HUES64 (cell line): ENCODE data around the gene POMT2.

ENCODE experiments used
- H3K27ac ChIP-seq: 2 replicates; pipeline ENCODE4 v1.7.0; 2013; ENCODE audit warnings: low read depth, low read length, inconsistent platforms
- H3K27me3 ChIP-seq: 2 replicates; pipeline ENCODE4 v1.6.1; 2013; ENCODE audit warnings: mild to moderate bottlenecking, low read length; ENCODE audit not compliant: insufficient read depth
- H3K36me3 ChIP-seq: 2 replicates; pipeline ENCODE4 v1.6.1; 2013; ENCODE audit warnings: mild to moderate bottlenecking, low read length; ENCODE audit not compliant: insufficient read depth
- H3K4me1 ChIP-seq: 2 replicates; pipeline ENCODE4 v1.6.1; 2013; ENCODE audit warnings: mild to moderate bottlenecking, low read length, moderate library complexity; ENCODE audit not compliant: insufficient read depth
- H3K4me3 ChIP-seq: 2 replicates; pipeline ENCODE4 v1.5.1; 2013; ENCODE audit warnings: mild to moderate bottlenecking, low read length, moderate library complexity
- H3K9ac ChIP-seq: 2 replicates; pipeline ENCODE4 v1.6.1; 2013; ENCODE audit warnings: mild to moderate bottlenecking, low read depth, low read length
- H3K9me3 ChIP-seq: 2 replicates; pipeline ENCODE4 v1.6.1; 2013; ENCODE audit warnings: low read depth, low read length; ENCODE audit not compliant: insufficient read depth
- WGBS: fragments of 150-250, 120-280 bp; methylation state at CpG from one replicate; pipeline ENCODE4 v1.1.7; 2013; ENCODE audit warnings: missing lambda C conversion rate; 5-methylcytosine and 5-hydroxymethylcytosine counted together

POMT2 gene

GRCh38 chr14:77267937-77268699 is 52.6 kb downstream of the POMT2 start:
- peaks cover 3% of the 10 kb centered on the region; the same call in 1 of the 2 replicates for H3K9me3 ChIP-seq
- peaks cover 4% of the 10 kb centered on the region; the same call in 1 of the 2 replicates for H3K4me1 ChIP-seq
- H3K36me3 ChIP-seq = no peaks in the 10 kb centered on the region
- H3K27me3 ChIP-seq = peaks cover 54% of the 10 kb centered on the region
- 91% methylated on average over 5 of the region's 5 CpGs for whole genome bisulfite sequencing
- no peak overlapping the region for H3K9ac ChIP-seq
- H3K4me3 ChIP-seq = no peak overlapping the region
- no peak overlapping the region for H3K27ac ChIP-seq

GRCh38 chr14:77266336-77266735 is 54.3 kb downstream of the POMT2 start:
- Histone ChIP-seq H3K27me3 (peaks cover 37% of the 10 kb centered on the region), H3K4me1 (peaks cover 2% of the 10 kb centered on the region; the same call in 1 of the 2 replicates), H3K9me3 (peaks cover 3% of the 10 kb centered on the region; the same call in 1 of the 2 replicates), H3K9ac (no peak overlapping the region), H3K36me3 (no peaks in the 10 kb centered on the region), H3K27ac (no peak overlapping the region), H3K4me3 (no peak overlapping the region)
- 92% methylated on average over 8 of the region's 8 CpGs for WGBS

- 84% methylated on average over 16 of the region's 16 CpGs for WGBS
- Histone ChIP-seq H3K4me1 (no peaks in the 10 kb centered on the region), H3K27me3 (peaks cover 31% of the 10 kb centered on the region), H3K27ac (no peak overlapping the region), H3K4me3 (no peak overlapping the region), H3K9me3 (peaks cover 3% of the 10 kb centered on the region; the same call in 1 of the 2 replicates), H3K36me3 (no peaks in the 10 kb centered on the region), H3K9ac (no peak overlapping the region)
These were observed 54.9 kb downstream of the POMT2 start for GRCh38 chr14:77265561-77266335.

GRCh38 chr14:77265187-77265515 is 55.5 kb downstream of the POMT2 start:
- whole genome bisulfite sequencing = 94% methylated on average over 2 of the region's 2 CpGs
- Histone ChIP-seq H3K4me3 (no peak overlapping the region), H3K4me1 (no peaks in the 10 kb centered on the region)

GRCh38 chr14:77264466-77265186 is 56.1 kb downstream of the POMT2 start:
- no peak overlapping the region for H3K4me3 ChIP-seq
- H3K27me3 ChIP-seq = peaks cover 20% of the 10 kb centered on the region
- no peaks in the 10 kb centered on the region for H3K36me3 ChIP-seq
- WGBS = 90% methylated on average over 16 of the region's 16 CpGs
- H3K27ac ChIP-seq = no peak overlapping the region
- H3K9ac ChIP-seq = no peak overlapping the region
- H3K4me1 ChIP-seq = no peaks in the 10 kb centered on the region
- H3K9me3 ChIP-seq = peaks cover 3% of the 10 kb centered on the region; the same call in 1 of the 2 replicates

More at GRCh38 chr14:77265187-77265515, 55.5 kb downstream of the POMT2 start:
- Histone ChIP-seq H3K27ac (no peak overlapping the region), H3K9me3 (peaks cover 3% of the 10 kb centered on the region; the same call in 1 of the 2 replicates), H3K27me3 (peaks cover 25% of the 10 kb centered on the region), H3K9ac (no peak overlapping the region), H3K36me3 (no peaks in the 10 kb centered on the region)

- Histone ChIP-seq H3K4me3 (no peak overlapping the region), H3K4me1 (no peaks in the 10 kb centered on the region), H3K9ac (no peak overlapping the region), H3K27ac (no peak overlapping the region), H3K9me3 (no peaks in the 10 kb centered on the region), H3K36me3 (no peaks in the 10 kb centered on the region), H3K27me3 (no peaks in the 10 kb centered on the region)
- 88% methylated on average over 10 of the region's 10 CpGs for WGBS
These were observed 60.1 kb downstream of the POMT2 start for GRCh38 chr14:77260631-77261030.

- no peaks in the 10 kb centered on the region for H3K27me3 ChIP-seq
- H3K9ac ChIP-seq = no peak overlapping the region
- no peaks in the 10 kb centered on the region for H3K9me3 ChIP-seq
- H3K4me3 ChIP-seq = no peak overlapping the region
- no peak overlapping the region for H3K27ac ChIP-seq
- H3K36me3 ChIP-seq = no peaks in the 10 kb centered on the region
- no peaks in the 10 kb centered on the region for H3K4me1 ChIP-seq
- WGBS = 92% methylated on average over 11 of the region's 11 CpGs
These were observed 60.5 kb downstream of the POMT2 start for GRCh38 chr14:77260199-77260598.

GRCh38 chr14:77259025-77259715 is 61.5 kb downstream of the POMT2 start:
- no peak overlapping the region for H3K27ac ChIP-seq
- no peak overlapping the region for H3K4me3 ChIP-seq
- no peak overlapping the region for H3K9ac ChIP-seq
- no peaks in the 10 kb centered on the region for H3K27me3 ChIP-seq
- no peaks in the 10 kb centered on the region for H3K9me3 ChIP-seq
- no peaks in the 10 kb centered on the region for H3K36me3 ChIP-seq
- H3K4me1 ChIP-seq = no peaks in the 10 kb centered on the region
- 82% methylated on average over 11 of the region's 11 CpGs for WGBS

GRCh38 chr14:77258566-77258965 is 62.1 kb downstream of the POMT2 start:
- no peaks in the 10 kb centered on the region for H3K9me3 ChIP-seq
- H3K27ac ChIP-seq = no peak overlapping the region
- H3K4me1 ChIP-seq = no peaks in the 10 kb centered on the region
- no peak overlapping the region for H3K4me3 ChIP-seq
- no peak overlapping the region for H3K9ac ChIP-seq
- WGBS = 93% methylated on average over 5 of the region's 5 CpGs
- no peaks in the 10 kb centered on the region for H3K36me3 ChIP-seq
- no peaks in the 10 kb centered on the region for H3K27me3 ChIP-seq

- no peaks in the 10 kb centered on the region for H3K27me3 ChIP-seq
- H3K27ac ChIP-seq = no peak overlapping the region
- H3K9ac ChIP-seq = no peak overlapping the region
- no peaks in the 10 kb centered on the region for H3K4me1 ChIP-seq
- no peaks in the 10 kb centered on the region for H3K9me3 ChIP-seq
- H3K36me3 ChIP-seq = no peaks in the 10 kb centered on the region
- 93% methylated on average over 10 of the region's 10 CpGs for WGBS
- H3K4me3 ChIP-seq = no peak overlapping the region
These were observed 63.0 kb downstream of the POMT2 start for GRCh38 chr14:77257700-77258099.
